ENCODE measurements around the gene BCL7B. TPM values are rescaled to one million over a fixed set of nuclear protein-coding genes. Genes with fewer than 3 reads are reported as not detected.

Gene BCL7B
- total and polyA plus RNA-seq, 2 donors (not counting 3 experiments of a cell fraction or from before 2014, with no cell fraction given), result 61.2 to 68.3 TPM

DNA sequence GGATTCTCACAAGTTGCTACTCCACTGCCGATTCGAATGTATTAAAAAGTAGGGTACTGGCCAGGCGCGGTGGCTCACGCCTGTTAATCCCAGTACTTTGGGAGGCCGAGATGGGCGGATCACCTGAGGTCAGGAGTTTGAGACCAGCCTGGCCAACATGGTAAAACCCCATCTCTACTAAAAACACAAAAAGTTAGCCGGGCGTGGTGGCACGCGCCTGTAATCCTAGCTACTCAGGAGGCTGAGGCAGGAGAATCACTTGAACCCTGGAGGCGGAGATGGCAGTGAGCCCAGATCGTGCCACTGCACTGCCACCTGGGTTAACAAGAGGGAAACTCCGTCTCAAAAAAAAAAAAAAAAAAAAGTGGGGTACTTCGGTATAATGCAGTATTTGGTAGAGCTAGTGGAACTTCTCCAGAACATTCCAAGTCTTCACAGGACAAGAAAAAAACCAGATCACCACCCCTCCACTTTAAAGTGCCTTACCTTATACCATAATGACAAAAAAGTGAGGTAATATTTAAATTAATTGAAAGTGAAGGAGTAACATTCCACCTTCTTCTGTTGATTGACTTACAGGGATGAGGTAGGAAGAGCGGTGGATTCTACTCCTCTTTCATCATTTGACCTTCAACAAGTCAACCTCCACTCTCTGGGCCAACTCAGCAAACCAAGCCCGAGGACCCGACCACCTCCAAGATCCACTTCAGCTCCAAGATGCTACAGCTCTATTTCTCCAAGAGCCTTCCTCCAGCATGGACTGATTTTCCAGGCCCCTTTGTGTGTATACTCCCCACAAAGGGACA, 37.4 kb downstream of the BCL7B start:
- Histone ChIP-seq H3K9ac (replicated peaks; ENCODE audit: extremely low read depth, insufficient read depth, low read length) (peak overlapping the region; percentile 66), H3K4me2 (ENCODE audit: insufficient read depth, low read length) (peak overlapping the region; percentile 65), H3K36me3 (ENCODE audit: control insufficient read depth in 2 of 2, extremely low read depth in 1 of 2, insufficient read depth in 2 of 2, low read length in 2 of 2) (peaks cover 0 to 6% of the 10 kb centered on the region in 2 experiments), H3K27me3 (ENCODE audit: control insufficient read depth in 2 of 2, insufficient read depth in 2 of 2, low read length in 2 of 2) (no peaks in the 10 kb centered on the region), H3K27ac (ENCODE audit: insufficient read depth, low read depth, low read length) (no peak overlapping the region), H3K9me1 (replicated peaks; ENCODE audit: control insufficient read depth, extremely low read depth, insufficient read depth, low read length) (no peaks in the 10 kb centered on the region), H3K4me3 (replicated peaks in 1 of 3; ENCODE audit: insufficient read depth in 1 of 3, low read depth in 1 of 3, low read length in 3 of 3) (peak overlapping the region; percentile 83 to 91 (median 89)), H3K79me2 (ENCODE audit: control insufficient read depth, insufficient read depth, low read length) (peaks cover 65% of the 10 kb centered on the region), H3K9me3 (replicated peaks; ENCODE audit: control insufficient read depth, insufficient read depth, low read length) (no peaks in the 10 kb centered on the region), H2AFZ (ENCODE audit: low read depth, low read length) (no peak overlapping the region), H3K4me1 (ENCODE audit: control insufficient read depth, extremely low read depth, insufficient read depth, low read length) (peaks cover 22% of the 10 kb centered on the region), H4K20me1 (replicated peaks; ENCODE audit: control insufficient read depth, extremely low read depth, insufficient read depth, low read length) (peaks cover 6% of the 10 kb centered on the region)
- FAIRE-seq (no peak), DNase-seq (ENCODE audit: low read depth, low spot score) (no peak)
- TSS peak; percentile 15 for BruUV-seq (replicated peaks)
- dilution Hi-C loops (cut with MboI; ENCODE audit: extremely low pct_ligation_motif_present, low sequenced_read_pairs), result no loop called here
- POLR2A ChIA-PET, result no interaction called here
- CTCF ChIA-PET, result interaction anchor here (0.7 to 1.9 kb wide), 5 partner anchors 8 to 215 kb away, joined by 3 to 6 read pairs (median 4); no protein-coding TSS in a partner anchor
- intact Hi-C loops (cut with micrococcal nuclease), result no loop called here
- TF ChIP-seq JUN (IDR thresholded peaks at IDR 0.05; ENCODE audit: borderline replicate concordance, insufficient read depth, insufficient read length, low read depth), result no peak
- TF ChIP-seq POLR2AphosphoS5 (IDR thresholded peaks at IDR 0.05; ENCODE audit: insufficient read depth, low read depth, low read length), result no peak
- no peak for TF ChIP-seq FOS (IDR thresholded peaks at IDR 0.05; ENCODE audit: borderline replicate concordance, insufficient read depth, low read length)
- TF ChIP-seq, protein P1, sequence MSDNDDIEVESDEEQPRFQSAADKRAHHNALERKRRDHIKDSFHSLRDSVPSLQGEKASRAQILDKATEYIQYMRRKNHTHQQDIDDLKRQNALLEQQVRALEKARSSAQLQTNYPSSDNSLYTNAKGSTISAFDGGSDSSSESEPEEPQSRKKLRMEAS (IDR thresholded peaks at IDR 0.05; ENCODE audit: insufficient read depth, insufficient read length), result no peak
- TF ChIP-seq, protein P2, sequence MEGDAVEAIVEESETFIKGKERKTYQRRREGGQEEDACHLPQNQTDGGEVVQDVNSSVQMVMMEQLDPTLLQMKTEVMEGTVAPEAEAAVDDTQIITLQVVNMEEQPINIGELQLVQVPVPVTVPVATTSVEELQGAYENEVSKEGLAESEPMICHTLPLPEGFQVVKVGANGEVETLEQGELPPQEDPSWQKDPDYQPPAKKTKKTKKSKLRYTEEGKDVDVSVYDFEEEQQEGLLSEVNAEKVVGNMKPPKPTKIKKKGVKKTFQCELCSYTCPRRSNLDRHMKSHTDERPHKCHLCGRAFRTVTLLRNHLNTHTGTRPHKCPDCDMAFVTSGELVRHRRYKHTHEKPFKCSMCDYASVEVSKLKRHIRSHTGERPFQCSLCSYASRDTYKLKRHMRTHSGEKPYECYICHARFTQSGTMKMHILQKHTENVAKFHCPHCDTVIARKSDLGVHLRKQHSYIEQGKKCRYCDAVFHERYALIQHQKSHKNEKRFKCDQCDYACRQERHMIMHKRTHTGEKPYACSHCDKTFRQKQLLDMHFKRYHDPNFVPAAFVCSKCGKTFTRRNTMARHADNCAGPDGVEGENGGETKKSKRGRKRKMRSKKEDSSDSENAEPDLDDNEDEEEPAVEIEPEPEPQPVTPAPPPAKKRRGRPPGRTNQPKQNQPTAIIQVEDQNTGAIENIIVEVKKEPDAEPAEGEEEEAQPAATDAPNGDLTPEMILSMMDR (IDR thresholded peaks at IDR 0.05; ENCODE audit: extremely low read depth in 1 of 2, insufficient read depth in 1 of 2, low read depth in 1 of 2, low read length in 2 of 2), result no peak
- TF ChIP-seq EZH2 (IDR thresholded peaks at IDR 0.05; ENCODE audit: borderline replicate concordance, low read depth, low read length, severe bottlenecking), result no peak
- TF ChIP-seq POLR2A (IDR thresholded peaks at IDR 0.05; ENCODE audit: low read depth, low read length), result no peak
- TF ChIP-seq GATA2 (IDR thresholded peaks at IDR 0.05; ENCODE audit: insufficient read depth, insufficient read length, low read depth, low read length), result no peak
- TF ChIP-seq MYC (IDR thresholded peaks at IDR 0.05; ENCODE audit: low read depth, low read length), result no peak

Data from endothelial cell of umbilical vein (primary cell).